ENCODE data around the gene PGS1.

PGS1 gene

GRCh38 chr17:78365561-78366108, 12.8 kb upstream of the PGS1 start:
- DNase-seq, result no peak

- DNase-seq, result no peak
Observed at GRCh38 chr17:78366109-78366848, 12.2 kb upstream of the PGS1 start.

GRCh38 chr17:78367193-78367592, 11.3 kb upstream of the PGS1 start:
- no peak for DNase-seq

GRCh38 chr17:78368348-78368747, 10.1 kb upstream of the PGS1 start:
- no peak for DNase-seq

GRCh38 chr17:78368854-78369495, 9.5 kb upstream of the PGS1 start:
- DNase-seq, result no peak

- no peak for DNase-seq
Observed at GRCh38 chr17:78369791-78370381, 8.6 kb upstream of the PGS1 start.

- no peak for DNase-seq
Observed at GRCh38 chr17:78371056-78371455, 7.4 kb upstream of the PGS1 start.

GRCh38 chr17:78372841-78373240, 5.6 kb upstream of the PGS1 start:
- no peak for DNase-seq

GRCh38 chr17:78374189-78374588, 4.3 kb upstream of the PGS1 start:
- DNase-seq, result no peak

GRCh38 chr17:78374631-78375274, 3.7 kb upstream of the PGS1 start:
- DNase-seq, result peak; percentile 45

GRCh38 chr17:78375401-78376151, 2.9 kb upstream of the PGS1 start:
- DNase-seq, result peak; percentile 95

GRCh38 chr17:78376161-78376560, 2.3 kb upstream of the PGS1 start:
- DNase-seq, result no peak

GRCh38 chr17:78377858-78378224, 608 bp upstream of the PGS1 start:
- DNase-seq, result no peak

- peak; percentile 63 for DNase-seq
Observed at GRCh38 chr17:78379131-78379491, 662 bp downstream of the PGS1 start.

- DNase-seq, result no peak
Observed at GRCh38 chr17:78380370-78380769, 1.9 kb downstream of the PGS1 start.

GRCh38 chr17:78381601-78382232, 3.3 kb downstream of the PGS1 start:
- peak; percentile 74 for DNase-seq

GRCh38 chr17:78383725-78384471, 5.4 kb downstream of the PGS1 start:
- DNase-seq, result peak; percentile 97

GRCh38 chr17:78384479-78385175, 6.2 kb downstream of the PGS1 start:
- no peak for DNase-seq

GRCh38 chr17:78387977-78388941, 9.8 kb downstream of the PGS1 start:
- DNase-seq, result peak; percentile 93

All from inflammatory macrophage treated with lipopolysaccharide for 4 hours (primary cell).